Measurements from ENCODE around the gene NCL. TPM values are rescaled to one million over a fixed set of nuclear protein-coding genes. Genes with fewer than 3 reads are reported as not detected.

The NCL gene
- 216 and 376 TPM in 2 replicates for total RNA-seq

GRCh38 chr2:231463698-231464575, at the start of gene NCL:
Gene NCL (minus strand): TSS chr2:231464484. CDS start chr2:231464353, 131 bp downstream.

Other genes starting within 250 kb of the NCL start
- gene B3GNT7, start 68.8 kb downstream of the NCL start, total RNA-seq, result 0.11 and 0.12 TPM in 2 replicates
- under 0.01 TPM in 1 of 2 replicates, not detected in the other for gene NMUR1, start 66.0 kb upstream of the NCL start, total RNA-seq
- not detected in 2 replicates for gene TEX44, start 128.4 kb upstream of the NCL start, total RNA-seq
- gene PTMA, start 244.0 kb upstream of the NCL start, total RNA-seq, result 496 and 784 TPM in 2 replicates